ENCODE measurements around the gene GAPVD1.

DNA sequence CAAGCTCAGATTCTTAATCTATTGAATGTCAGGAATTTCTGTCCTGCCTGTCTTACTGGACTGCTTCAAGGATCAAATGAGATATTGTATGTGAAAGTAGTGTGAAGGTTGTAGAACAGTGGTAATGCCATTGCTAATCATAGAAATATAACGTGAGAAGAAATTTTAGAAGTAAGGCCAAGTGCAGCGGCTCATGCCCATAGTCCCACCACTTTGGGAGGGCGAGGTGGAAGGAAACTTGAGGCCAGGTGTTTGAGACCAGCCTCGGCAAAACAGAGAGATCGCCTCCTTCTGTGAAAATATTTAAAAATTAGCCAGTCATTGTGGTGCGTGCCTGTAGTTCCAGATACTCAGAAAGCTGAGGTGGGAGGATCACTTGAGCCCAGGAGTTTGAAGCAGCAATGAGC, 15.4 kb upstream of the GAPVD1 start:
- TF ChIP-seq, protein P1, sequence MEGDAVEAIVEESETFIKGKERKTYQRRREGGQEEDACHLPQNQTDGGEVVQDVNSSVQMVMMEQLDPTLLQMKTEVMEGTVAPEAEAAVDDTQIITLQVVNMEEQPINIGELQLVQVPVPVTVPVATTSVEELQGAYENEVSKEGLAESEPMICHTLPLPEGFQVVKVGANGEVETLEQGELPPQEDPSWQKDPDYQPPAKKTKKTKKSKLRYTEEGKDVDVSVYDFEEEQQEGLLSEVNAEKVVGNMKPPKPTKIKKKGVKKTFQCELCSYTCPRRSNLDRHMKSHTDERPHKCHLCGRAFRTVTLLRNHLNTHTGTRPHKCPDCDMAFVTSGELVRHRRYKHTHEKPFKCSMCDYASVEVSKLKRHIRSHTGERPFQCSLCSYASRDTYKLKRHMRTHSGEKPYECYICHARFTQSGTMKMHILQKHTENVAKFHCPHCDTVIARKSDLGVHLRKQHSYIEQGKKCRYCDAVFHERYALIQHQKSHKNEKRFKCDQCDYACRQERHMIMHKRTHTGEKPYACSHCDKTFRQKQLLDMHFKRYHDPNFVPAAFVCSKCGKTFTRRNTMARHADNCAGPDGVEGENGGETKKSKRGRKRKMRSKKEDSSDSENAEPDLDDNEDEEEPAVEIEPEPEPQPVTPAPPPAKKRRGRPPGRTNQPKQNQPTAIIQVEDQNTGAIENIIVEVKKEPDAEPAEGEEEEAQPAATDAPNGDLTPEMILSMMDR (IDR thresholded peaks at IDR 0.05) = no peak
- no peak for TF ChIP-seq POLR2A (IDR thresholded peaks at IDR 0.05)

Measured in esophagus squamous epithelium (tissue), 4 donors.